Hypothalamus (tissue), 51 donors: ENCODE results near the gene TDRD7.
A peak's percentile ranks its signal among the peaks of the same experiment; 100 is the strongest.

Experiments
- DNase-seq, 51 donors: peaks; one replicate each; lab custom pipeline; 2025; lab: John Stamatoyannopoulos, UW

Gene TDRD7

GRCh38 chr9:97521576-97522333, 109.9 kb downstream of the TDRD7 start:
- DNase-seq, result no peak

- no peak for DNase-seq
These were observed 112.5 kb downstream of the TDRD7 start for GRCh38 chr9:97524424-97524823.

- DNase-seq, result no peak
These were observed 113.6 kb downstream of the TDRD7 start for GRCh38 chr9:97525451-97525850.

- DNase-seq, result peak in 1 of 51 donors; percentile 63
These were observed 115.1 kb downstream of the TDRD7 start for GRCh38 chr9:97526895-97527575.

GRCh38 chr9:97527626-97528528, 116.0 kb downstream of the TDRD7 start:
- no peak for DNase-seq

GRCh38 chr9:97528529-97529230, 116.8 kb downstream of the TDRD7 start:
- DNase-seq, result no peak

GRCh38 chr9:97529363-97530076, 117.6 kb downstream of the TDRD7 start:
- no peak for DNase-seq

- no peak for DNase-seq
These were observed 120.0 kb downstream of the TDRD7 start for GRCh38 chr9:97531888-97532376.

GRCh38 chr9:97534185-97534584, 122.3 kb downstream of the TDRD7 start:
- DNase-seq, result no peak

GRCh38 chr9:97534961-97535594, 123.2 kb downstream of the TDRD7 start:
- no peak for DNase-seq

- DNase-seq, result no peak
These were observed 123.9 kb downstream of the TDRD7 start for GRCh38 chr9:97535771-97536170.

- DNase-seq, result no peak
These were observed 124.6 kb downstream of the TDRD7 start for GRCh38 chr9:97536480-97536879.

- no peak for DNase-seq
These were observed 131.7 kb downstream of the TDRD7 start for GRCh38 chr9:97543561-97543960.

- no peak for DNase-seq
These were observed 133.6 kb downstream of the TDRD7 start for GRCh38 chr9:97545486-97545885.
